Muscle of arm (tissue), 14 donors: Measurements from ENCODE around the gene INO80B. TPM values are rescaled to one million over a fixed set of nuclear protein-coding genes. Genes with fewer than 3 reads are reported as not detected.
A peak's percentile ranks its signal among the peaks of the same experiment; 100 is the strongest.
"Not testable (repeated sequence)": the region's sequence is repeated elsewhere in the genome, so short reads cannot be mapped to it uniquely, and the experiment has no call there.

Experiments used
- DNase-seq: peaks from one replicate; pipeline ENCODE4 v3.0.0-alpha.2; 2013
- long read RNA-seq, 11 donors: transcript quantifications; one replicate each; lab custom pipeline, GENCODE V29; 2026
- polyA plus RNA-seq, 12 donors: library from polyadenylated mRNA; unstranded; fragments of 120-200 nt; gene quantifications; one replicate each; pipeline ENCODE4 v1.2.1, GENCODE V29; 2013; ENCODE audit not compliant: insufficient read length in 12 of 12

INO80B gene
- polyA plus RNA-seq, result 10 to 100 TPM in 11 of 12 donors, not detected in 1; 12.8 to 42.3 (median 16.1) TPM
- long read RNA-seq, donor 1, transcript INO80B-201 (5 exons, 1,261 nt), result major isoform, 8 of 10 reads
- long read RNA-seq, donor 1, partial matches to known transcripts, result 0 of 10 reads
- long read RNA-seq, donor 1, other reads (novel, unspliced or antisense), result 0 of 10 reads
- long read RNA-seq, donor 2, transcript INO80B-201 (5 exons, 1,261 nt), result major isoform, 5 of 7 reads
- long read RNA-seq, donor 2, partial matches to known transcripts, result 0 of 7 reads
- long read RNA-seq, donor 2, other reads (novel, unspliced or antisense), result 0 of 7 reads
- long read RNA-seq, donor 3, partial matches to known transcripts, result 0 of 2 reads
- long read RNA-seq, donor 3, other reads (novel, unspliced or antisense), result 0 of 2 reads
- long read RNA-seq, donor 4, partial matches to known transcripts, result 0 of 3 reads
- long read RNA-seq, donor 4, other reads (novel, unspliced or antisense), result 0 of 3 reads
- long read RNA-seq, donor 5, transcript INO80B-201 (5 exons, 1,261 nt), result major isoform, 6 of 8 reads
- long read RNA-seq, donor 5, partial matches to known transcripts, result 0 of 8 reads
- long read RNA-seq, donor 5, other reads (novel, unspliced or antisense), result 0 of 8 reads
- long read RNA-seq, donor 6, partial matches to known transcripts, result 0 of 3 reads
- long read RNA-seq, donor 6, other reads (novel, unspliced or antisense), result 0 of 3 reads
- long read RNA-seq, donor 7, transcript INO80B-201 (5 exons, 1,261 nt), result major isoform, 7 of 7 reads
- long read RNA-seq, donor 7, partial matches to known transcripts, result 0 of 7 reads
- long read RNA-seq, donor 7, other reads (novel, unspliced or antisense), result 0 of 7 reads
- long read RNA-seq, donor 8, transcript INO80B-201 (5 exons, 1,261 nt), result major isoform, 9 of 11 reads
- long read RNA-seq, donor 8, partial matches to known transcripts, result 0 of 11 reads
- long read RNA-seq, donor 8, other reads (novel, unspliced or antisense), result 0 of 11 reads
- long read RNA-seq, donor 9, partial matches to known transcripts, result 0 of 3 reads
- long read RNA-seq, donor 9, other reads (novel, unspliced or antisense), result 0 of 3 reads
- long read RNA-seq, donor 10, transcript INO80B-201 (5 exons, 1,261 nt), result major isoform, 7 of 7 reads
- long read RNA-seq, donor 10, partial matches to known transcripts, result 0 of 7 reads
- long read RNA-seq, donor 10, other reads (novel, unspliced or antisense), result 0 of 7 reads
- long read RNA-seq, donor 11, partial matches to known transcripts, result 0 of 5 reads
- long read RNA-seq, donor 11, other reads (novel, unspliced or antisense), result 0 of 5 reads

DNA sequence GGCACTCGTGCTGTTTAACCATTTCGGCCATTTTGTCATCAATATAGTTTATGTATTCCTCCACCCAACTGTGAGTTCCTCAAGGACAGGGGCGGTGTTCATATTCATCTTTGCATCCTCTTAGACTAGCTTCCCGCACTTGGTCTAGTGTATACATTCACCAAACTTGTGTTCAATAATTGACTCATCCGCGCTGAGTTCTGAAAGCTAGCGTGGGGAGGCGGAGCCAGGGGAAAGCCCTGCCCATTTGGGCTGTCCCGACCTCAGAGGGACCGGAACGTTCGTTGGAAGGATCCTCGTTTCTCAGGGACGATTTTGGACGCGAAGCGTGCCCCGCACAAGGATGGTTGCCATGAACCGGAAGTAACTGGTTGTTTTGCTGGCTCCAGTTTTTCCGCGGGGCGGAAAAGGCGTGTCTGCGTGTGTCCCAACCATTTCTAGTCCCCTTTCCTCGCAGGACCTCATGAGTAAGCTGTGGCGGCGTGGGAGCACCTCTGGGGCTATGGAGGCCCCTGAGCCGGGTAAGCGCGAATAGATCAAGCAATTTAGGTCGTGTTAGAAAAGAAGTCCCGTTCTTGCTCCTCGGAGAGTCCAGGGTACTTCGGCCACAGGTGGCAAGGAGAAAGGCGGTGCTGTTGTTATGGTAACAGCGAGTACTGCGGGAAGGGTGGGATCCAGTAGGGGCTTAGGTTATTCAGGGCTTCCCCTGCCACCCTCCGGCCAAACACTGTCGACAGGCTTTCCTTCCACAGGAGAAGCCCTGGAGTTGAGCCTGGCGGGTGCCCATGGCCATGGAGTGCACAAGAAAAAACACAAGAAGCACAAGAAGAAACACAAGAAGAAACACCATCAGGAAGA lies at the start of gene INO80B:
TSS of gene INO80B (plus strand) at position 434 of the 858 bp plus-strand sequence. CDS start at position 464, 30 bp downstream.
- peak; percentile 99 for DNase-seq

DNA sequence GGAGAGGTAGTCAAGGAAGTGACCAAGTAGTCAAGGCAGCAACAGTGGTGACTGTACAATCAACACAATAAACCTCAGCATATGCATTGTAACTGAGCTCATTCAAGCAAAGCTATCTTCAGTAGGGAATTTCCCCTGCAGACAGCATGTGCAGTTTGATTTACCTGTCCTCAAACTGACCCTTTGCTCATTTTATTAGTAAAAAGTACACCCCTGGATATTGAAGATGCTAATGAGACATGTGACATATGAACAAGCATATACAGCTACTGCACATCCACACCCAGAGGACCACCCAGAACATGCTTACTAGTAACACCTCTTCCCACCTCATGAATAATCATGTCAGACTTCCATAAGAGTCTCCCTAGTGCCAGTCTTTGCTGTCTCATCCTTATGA lies 48.9 kb upstream of the INO80B start:
- DNase-seq, result no peak

DNA sequence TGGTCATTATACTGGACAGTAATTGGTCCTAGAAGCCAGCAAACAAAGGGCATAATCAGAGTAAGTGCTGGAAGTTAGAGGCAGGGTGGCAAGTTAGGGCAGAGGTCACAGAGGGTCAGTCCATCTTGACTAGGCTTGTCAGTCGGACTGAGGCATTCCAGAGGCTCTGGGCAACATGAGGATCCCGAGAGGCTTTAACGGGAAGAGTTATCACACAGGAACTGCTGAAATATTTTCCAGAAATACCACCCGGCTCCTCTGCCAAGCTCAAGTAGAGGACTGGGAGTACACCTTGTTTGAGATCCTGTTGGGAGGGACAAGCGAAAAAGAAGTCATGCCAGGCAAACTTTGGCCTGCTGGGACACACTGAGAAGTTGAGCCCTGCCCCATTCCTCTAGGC lies 47.2 kb upstream of the INO80B start:
- DNase-seq, result no peak

DNA sequence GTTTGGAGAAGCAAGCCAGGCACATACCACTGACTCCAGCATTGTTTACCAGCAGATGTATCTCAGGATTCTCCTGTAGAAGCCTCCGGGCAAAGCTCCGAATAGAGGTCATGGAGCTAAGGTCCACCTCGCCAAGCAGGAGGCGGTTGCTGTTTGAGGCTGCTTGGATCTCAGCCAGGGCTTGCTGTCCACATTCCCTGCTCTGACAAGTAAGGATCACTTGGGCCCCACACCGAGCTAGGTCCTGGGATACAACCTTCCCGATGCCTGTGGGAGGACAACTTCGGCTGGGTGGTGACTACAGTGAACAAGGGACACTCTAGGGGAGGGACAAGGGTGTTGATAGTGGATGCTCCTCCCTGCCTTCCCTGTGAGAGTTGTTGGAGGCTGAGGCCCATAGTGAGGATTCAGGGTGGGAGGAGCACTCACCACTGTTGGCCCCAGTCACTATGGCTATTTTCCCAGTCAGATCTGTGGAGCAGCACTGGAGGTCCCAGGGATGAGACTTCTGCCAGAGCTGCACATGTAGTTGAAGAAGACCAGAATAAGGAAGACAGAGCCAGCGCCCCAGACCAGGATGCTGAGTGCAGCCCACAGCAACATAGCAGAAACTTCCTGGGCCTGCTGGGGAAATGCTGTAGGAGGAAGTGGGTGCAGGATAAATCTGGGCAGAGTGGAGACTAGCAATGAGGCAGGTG lies 41.7 kb upstream of the INO80B start:
- peak; percentile 78 for DNase-seq

DNA sequence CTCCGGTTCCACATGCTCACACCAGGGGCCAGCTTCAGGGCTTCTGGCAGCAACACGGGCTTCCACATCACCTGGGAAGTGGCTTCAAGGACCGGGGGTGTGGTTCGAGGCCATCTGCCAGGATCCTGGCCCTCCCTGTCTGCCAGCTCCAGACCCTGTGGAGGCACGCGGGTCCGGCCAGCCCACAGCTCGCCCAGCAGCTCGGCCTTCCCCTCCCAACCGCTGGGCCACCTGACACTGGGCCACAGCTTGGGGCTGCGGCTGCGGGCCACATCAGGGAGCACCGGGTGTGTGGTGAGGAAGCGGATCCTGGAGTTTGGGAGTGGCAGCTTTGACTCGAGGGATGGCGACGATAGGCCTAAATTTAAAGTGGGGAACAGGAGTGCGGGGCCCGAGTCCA lies 40.4 kb upstream of the INO80B start:
- DNase-seq, result no peak

DNA sequence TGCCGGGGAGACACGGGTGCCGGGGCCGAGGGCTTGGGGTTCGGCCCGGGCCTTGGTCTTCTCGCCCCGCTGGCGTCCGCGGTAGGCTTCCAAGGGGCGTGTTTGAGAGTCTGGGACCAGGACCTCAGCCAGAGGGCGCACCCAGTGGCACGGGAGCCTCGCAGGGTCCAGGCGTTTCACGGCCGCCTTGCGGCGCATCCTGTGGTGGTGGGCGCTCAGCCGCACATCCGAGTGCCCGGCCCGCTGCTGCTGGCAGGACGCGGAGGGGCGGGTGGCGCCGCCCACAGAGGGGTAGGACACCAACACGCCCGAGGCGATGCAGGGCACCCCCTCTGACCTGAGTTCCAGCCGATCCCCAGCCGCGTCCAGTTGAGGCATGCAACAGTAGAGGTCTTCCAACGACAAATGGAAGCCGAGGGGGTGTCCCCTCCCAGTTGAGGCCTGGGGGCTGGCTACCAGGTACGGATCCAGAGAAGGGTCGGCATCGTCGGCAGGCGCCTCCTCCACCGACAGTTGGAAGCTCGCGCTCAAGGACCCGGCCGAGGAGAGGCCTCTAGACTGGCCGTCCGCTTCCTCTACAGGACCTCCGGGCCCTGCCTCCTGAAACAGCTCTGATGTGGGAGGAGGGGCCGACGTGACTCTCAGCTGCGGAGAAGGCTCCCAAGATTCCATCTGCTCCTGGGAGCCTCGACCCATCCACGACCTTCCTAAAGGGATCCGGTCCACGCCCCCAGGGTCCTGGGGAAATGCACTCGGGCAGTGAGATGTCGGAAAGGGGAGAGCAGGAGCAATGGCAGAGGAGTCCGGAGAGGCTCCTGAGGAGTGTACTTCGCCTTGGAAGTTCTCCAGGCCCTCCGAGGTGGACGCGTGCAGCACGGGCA lies 39.8 kb upstream of the INO80B start:
- DNase-seq, result peak; percentile 61

DNA sequence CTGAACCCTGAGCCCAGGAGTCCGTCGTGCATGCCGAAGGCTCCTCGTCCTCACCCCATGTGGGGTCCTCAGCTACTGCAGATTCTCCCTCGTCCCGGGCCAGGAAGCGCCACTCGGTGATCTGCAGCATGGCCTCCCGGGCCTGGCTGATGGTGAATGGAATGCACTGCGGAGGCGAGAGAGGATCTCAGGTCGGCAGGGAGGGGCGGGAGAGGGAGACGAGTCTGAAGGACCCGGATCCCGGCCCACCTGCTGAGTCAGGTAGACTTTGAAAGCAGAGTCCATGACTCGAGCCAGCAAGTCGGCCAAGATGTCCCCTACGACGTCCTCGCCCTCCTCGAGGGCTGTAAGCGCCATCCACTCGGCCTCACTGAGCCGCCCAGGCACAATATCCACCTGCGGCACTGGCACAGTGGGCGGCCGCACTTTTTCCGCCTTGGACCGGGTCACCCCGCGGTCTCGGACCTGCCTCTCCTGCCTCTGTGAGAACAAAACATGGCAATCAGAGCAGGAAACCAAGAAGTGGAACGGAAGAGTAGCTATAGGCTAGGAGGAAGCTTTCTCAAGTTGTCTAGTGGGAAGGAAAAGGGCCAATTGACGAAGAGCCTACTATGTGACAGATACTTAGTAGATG lies 39.0 kb upstream of the INO80B start:
- DNase-seq, result no peak

DNA sequence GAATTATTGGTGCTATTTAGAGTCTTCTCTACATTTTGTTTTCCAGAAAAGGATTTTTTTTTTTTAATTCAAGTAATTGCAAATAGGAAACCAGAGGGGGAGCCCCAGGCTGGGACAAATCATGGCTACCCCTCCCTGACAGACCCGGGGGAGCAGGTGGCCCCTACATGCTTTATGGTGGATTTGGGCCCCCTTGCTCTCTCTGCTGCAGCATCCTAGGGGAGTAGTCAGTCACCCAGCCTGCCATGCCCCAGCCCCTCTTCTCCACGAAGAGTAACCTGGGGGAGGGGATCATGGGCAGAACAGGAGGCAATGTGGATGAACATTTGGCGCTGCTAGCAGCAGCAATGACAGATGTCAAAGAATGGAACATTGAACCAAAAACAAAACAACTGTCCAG lies 38.1 kb upstream of the INO80B start:
- no peak for DNase-seq

DNA sequence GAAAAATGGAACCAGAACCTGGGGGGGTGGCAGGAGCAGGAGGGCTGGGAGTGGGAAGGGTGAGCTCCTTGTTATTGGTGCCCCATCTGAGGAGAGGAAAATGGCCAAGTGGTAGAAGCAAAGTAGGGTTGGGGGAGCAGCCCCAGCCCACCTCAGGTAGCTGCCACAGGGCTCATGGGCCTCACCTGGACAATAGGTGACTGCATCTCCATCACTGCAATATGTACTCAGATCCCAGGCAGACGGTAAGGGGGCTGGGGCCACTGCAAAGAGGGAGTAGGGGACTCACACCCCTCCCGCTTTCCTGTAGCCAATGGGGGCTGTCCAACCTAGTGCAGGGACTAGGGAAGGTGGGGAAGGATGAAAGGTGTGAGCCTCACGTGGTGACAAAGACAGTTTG lies 37.7 kb upstream of the INO80B start:
- no peak for DNase-seq

DNA sequence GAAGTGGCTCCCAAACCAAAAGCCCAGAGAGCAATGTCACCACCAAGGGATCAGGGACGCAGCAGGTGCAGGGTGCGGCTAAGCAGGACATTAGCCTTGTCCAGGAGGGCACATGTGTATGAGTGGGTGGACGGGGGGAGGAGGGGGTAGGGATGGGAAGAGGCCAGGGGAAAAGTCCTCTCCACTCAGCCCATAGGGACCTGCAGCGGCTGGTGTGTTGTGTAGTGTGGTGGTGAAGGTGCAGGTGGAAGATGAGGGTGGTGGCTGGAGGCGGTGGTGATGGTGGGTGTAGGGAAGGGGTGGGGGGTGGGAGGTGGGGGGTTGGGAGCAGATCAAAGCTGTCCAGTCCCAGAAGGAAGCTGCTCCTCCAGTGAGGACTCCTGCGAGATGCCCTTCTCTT lies 37.1 kb upstream of the INO80B start:
- DNase-seq, result no peak

DNA sequence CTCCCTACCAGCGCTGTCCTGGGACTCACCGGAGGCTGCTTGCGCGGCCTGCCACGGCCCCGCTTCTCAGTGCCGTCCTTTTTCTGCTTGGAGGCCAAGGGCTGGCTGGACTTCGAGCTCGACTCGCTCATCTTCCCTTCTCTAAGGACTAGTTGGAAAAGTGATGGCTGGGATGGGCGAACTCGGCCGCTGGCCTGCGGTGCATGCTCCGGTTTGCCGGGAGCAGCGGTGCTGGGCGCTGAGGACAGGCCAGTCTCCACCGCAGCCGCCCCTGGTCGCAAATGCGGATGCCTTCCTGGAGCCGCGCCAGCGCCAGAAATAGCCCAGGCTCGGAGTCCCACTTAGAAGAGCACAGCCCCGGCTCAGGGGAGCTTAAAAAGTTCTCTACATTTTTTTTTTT lies 36.6 kb upstream of the INO80B start:
- no peak for DNase-seq

DNA sequence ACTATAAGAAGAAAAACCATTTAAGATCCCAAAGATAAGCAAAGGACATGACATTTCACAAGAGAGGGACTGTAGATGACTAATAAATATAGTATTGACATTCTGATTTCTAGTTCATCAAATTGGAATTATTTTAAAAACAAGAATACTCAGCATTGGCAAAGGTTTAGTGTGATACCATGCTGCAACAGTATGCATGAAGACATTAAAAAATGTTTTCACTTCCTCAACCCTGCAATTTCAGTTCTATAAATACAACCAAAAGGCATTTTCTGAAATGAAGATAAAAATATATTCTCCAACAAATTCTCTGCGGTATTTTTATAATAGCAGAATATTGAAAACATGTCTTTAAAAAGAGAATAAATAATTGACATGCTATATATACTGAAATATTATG lies 35.5 kb upstream of the INO80B start:
- no peak for DNase-seq

DNA sequence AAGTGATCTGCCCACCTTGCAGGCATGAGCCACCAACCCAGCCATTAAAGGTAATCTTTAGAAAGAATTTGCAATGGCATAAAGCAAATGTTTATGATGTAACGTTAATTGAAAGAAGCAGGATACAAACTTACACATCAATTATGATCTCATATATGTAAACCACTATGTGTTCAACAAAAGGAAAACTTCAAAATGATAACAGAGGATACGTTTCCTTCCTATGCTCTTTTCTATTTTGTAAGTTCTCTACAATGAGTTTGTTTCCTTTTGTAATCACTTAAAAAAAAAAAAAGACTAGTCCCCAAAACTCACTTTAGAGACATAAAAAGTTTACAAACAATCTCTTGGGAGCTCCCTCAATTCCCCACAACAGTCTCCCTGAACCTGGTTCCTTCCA lies 34.9 kb upstream of the INO80B start:
- DNase-seq, result no peak

DNA sequence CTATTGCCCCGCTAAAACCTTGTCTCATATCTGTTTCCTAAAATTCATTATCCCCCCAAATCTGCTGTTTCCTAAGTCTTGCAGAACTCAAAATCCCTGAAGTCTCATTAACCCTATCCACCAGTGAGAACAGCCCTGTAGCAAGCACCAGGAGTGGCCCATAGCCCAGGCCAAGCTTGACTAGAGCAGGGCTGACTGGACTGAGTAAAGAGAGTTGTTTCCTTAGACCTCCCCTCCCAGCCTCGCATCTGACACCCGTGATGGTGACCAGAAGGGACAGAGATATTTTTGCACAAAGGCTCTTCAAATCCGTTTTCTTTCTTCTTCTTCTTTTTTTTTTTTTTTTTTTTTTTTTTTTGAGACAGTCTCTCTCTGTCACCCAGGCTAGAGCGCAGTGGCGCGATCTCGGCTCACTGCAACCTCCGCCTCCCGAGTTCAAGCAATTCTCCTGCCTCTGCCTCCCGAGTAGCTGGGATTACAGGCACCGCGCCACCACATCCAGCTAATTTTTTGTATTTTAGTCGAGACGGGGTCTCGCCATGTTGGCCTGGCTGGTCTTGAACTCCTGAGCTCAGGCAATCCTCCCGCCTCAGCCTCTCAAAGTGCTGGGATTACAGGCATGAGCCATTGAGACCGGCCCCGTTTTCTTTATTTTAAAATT lies 34.3 kb upstream of the INO80B start:
- DNase-seq, result not testable (repeated sequence)

DNA sequence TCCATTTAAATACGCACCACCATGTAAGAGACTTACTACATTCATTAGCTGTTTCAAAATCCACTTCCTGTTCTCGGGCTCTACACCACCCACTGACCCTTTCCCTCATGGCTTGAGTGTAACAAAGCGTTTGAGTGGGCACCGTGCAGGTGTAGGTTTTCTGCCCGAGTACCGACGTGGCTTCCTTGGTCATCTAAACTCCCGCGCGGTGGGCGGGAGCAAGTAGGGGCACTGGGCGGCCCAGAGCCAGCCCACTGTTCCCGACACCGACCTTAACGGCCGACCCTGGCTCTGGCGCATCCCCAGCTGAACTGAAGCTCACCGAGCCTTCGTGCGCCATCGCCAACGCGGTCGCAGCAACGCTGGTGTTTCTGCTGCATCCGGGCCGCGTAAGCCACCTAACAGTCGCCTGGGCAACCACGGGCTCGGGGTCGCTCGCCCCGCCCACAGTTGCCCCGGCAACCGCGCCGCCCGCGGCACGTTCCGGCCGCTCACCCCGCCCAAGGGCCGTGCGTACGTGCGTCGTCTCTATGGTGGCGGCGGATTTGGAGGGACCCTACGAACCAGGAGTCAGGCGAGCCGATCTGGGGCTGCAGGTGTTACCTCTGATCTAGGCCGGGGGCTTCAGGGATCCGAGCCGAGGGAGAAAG lies 33.5 kb upstream of the INO80B start, which contains the start of the genes C2orf81 and WDR54:
TSS of gene C2orf81 (minus strand) at position 399 of the 650 bp plus-strand sequence. CDS start at position 340, 59 bp downstream.
TSS of gene WDR54 (plus strand) at position 510 of the 650 bp plus-strand sequence. CDS start 424 bp downstream, outside the sequence.
- peak; percentile 83 for DNase-seq

DNA sequence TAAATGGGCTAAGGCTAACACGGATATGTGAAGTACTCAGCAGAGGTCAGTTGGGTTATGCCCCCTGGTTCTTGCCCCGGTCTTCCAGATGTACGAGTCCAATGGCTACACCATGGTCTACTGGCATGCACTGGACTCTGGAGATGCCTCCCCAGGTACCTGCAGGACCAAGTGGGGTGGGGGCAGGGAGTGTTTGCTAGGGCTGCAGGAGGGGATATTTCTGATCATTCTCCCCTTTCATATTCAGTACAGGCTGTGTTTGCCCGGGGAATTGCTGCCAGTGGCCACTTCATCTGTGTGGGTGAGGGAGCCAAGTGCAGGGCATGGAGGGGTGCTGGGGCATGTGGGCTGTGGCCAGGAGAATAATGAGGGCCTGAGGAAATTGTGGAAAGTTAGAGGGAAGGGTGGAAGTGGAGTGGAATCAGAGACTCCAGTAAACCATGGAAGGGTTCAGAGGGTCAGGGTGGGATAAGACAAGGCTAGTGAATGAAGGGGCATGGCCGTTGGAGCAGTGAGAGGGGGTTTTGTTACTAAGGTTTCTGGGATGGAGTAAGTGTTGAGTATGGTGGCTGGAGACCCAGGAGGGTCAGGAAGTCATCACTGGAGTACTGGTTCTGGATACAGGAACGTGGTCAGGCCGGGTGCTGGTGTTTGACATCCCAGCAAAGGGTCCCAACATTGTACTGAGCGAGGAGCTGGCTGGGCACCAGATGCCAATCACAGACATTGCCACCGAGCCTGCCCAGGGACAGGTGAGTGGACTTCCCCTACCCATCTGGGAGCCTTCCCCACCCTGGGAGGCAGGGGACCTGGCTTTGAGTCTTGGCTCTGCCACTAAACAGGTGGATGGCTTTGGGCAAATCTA lies 31.4 kb upstream of the INO80B start:
- no peak for DNase-seq
